ENCODE measurements around the gene LRRC53. TPM values are rescaled to one million over a fixed set of nuclear protein-coding genes. Genes with fewer than 3 reads are reported as not detected.

The LRRC53 gene
- polyA plus RNA-seq, 5 donors = not detected

DNA sequence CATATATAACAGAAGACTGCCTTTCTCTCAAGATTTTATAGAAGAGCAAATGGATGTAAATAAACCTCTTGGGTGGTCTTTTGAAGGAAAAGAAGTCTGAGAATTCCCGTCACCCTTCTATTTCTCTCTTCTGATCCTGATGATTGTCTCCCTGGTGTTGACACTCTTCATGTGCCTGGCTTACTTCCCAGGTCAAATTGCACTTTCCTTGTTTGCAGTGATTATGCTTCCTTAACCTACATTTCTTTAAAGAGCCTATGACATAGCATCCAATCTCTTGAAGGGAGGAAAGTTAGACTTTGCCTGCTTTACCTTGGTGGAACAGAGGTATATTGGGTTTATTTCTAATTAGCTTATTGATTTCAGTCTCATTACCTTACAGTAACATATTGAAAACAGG lies 80.1 kb downstream of the LRRC53 start:
- no peak for DNase-seq

DNA sequence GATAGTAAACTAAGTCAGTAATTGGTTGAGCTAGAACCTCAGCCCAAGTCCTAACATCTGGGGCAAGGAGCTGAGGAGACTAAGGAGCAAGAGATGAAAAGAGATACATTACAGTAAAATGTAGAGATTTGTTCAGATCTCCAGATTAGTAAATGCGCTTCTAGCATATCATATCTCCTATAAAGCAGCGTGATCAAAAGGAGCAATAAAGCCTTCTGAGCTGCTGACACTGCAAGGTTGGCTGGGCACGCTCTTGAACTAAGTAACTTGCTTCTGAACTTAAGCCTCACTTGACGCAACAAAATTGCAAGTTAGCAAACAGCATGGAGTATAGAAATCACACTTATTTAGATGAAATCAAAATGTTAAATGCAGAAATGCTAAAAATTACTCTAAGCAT lies 80.9 kb downstream of the LRRC53 start:
- DNase-seq = no peak

DNA sequence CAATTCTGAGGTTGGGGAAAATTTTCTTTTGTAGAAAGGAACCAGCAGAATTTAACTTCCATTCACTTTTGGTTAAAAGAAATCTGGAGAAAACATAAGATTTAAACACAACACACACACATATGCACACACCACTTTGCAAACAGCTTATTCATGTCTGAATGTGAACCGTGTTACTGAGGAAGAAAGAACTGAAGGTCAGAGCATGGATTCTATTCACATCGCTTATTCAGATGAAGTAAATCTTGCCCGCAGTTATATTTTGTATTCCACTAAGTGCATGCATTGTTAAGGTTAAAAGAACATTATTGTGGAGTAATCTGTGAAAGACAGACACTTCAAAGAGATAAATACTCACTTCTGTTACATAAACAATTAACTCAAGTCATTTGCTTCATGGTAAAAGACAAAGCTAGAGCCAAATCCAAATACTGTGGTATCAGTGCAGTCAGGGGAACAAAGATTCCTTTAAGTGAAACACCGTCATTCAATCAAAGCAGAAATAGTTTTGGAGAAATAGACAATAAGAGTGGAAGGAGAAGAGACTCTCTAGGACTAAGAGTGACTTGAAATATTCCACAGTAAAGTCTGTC lies 82.0 kb downstream of the LRRC53 start:
- DNase-seq = no peak

DNA sequence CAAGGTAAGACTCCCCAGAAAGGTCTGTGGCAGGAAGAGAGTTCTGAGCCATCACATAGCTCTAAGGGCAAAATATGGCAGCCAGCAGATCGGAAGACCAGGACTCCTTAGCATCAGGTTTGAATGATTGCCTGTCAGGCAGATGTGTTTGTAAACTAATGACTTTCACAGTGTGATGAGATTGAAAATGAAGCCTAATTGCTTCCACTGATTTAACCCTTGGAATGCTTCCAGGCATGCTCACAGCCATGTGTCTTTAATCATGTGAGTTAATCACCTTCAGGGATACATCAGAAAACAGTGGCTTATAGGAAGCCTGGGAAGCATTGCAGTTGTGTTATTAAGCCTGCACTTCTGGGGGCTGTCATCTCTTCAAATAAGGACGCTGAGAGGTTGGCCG lies 82.8 kb downstream of the LRRC53 start:
- no peak for DNase-seq

DNA sequence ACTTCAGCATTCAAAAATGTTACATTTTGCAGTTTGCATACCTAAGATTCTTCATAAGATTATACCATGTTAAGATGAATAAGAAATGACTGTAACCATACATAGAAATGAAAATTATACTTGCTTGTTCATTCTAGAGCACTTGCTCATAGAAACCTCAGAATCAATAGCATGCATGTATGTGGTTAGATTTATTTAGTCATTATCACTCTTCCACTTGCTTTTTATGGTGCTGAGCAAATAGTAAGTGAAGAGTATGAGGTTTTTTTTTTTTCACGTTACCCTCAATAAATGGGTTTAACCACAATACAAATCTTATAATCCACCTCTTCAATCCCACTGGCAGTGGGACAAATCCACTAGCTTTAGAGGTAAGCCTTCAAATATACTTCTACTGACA lies 84.7 kb downstream of the LRRC53 start:
- DNase-seq = no peak

DNA sequence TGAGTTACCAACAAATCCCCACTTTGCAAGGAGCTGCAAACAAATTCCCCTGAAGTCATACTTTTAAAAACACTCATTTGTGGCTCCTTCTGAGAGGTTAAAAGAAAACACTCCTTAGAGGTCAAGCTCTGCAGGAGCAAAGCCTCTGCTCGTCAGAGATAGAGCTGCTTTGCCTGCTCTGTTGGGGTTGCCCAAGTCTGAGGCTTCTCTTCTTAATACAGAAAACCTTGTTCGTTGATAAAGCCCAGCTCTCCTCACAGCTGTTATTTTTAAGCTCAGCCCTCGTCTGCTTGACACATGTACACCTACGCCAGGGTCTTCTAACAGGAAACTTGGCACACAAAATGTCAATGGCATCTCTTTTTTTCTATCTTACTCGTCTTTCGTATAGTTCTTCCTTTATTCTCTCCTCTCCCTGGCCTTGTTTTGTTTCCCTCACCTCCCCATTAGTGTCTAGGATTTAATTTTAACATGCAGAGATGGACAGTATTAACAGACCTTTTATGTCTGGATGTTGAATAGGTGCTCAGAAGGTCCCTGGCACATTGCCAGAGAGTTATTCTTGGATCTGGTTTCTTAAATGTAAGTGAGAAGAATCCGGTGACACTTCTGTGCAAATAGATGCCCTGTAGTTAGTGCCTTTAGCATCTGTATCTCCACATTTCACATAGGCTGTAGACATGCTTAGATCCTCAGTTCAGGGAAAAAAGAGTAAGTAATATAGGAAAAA lies 86.0 kb downstream of the LRRC53 start:
- DNase-seq = no peak

DNA sequence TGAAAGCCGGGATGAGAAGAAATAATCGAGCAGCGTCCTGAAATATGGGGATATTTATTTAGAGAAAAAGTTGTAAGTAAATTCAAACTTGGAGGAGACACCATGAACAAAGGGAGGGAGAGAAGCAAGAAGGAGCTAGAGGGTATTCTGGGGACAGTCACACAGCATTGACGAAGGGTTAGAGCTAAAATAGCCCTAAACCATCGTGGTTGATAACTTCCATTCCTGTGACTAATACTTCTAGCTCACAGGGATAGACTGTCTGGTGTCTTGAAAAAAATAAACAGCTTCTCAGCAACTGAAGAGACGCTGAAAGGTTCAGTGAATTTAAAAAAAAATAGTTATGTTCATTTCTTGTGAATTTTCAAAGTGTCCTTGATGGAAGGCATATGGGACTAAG lies 86.7 kb downstream of the LRRC53 start:
- DNase-seq = no peak

DNA sequence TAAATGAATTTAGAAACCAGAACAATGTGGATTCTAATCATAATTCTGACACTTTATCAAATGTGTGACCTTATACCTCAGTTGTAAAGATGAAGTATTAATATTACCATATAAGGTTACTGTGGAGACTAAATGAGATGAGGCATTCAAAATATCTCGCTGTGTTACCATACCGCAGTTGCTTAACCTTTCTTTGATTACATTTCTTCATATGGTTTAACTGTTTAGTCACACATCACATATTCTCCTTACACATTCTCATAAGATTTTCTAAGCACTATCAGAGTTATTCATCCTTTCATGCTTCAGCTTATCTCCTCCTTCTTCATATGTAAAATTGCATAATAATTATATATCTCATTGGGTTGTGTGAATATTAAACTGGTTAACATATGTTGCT lies 88.9 kb downstream of the LRRC53 start:
- DNase-seq = no peak

DNA sequence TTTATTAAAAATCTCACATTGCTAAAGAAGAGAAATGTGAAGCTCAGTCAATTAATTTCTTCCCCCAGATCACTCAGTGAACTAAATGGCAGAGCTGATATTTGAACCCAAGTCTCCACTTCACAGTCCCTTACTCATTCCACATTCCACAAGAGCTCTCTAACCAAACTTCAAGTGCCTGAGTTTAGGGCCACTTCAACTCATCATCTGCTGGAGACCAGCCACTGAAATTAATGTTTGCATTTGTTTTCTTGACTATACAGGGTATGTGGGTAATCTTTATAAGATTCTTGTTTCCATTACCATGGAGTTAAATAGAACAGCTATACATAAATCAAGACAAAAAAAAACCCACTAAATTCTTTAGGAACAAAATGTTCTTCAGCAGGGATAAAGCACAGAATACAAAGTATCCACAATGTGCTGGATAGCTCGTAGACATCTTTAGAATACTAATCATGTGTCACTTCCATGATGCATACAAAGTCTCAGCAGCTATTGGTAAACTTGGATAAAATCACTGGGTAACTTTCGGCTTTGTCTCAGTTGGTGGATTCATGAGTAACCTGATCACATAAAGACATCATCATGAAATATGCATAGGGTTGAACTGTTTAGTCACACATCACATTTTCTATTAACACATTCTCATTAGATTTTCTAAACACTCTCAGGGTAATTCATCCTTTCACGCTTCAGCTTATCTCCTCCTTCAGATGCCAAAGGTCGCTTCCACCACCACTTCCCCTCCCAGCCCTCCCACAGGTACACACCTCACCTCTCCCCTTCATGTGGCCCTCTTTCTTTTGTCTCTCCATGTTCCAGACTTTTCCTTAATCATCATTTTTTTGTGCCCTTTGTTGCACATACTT lies 89.8 kb downstream of the LRRC53 start:
- DNase-seq = no peak

DNA sequence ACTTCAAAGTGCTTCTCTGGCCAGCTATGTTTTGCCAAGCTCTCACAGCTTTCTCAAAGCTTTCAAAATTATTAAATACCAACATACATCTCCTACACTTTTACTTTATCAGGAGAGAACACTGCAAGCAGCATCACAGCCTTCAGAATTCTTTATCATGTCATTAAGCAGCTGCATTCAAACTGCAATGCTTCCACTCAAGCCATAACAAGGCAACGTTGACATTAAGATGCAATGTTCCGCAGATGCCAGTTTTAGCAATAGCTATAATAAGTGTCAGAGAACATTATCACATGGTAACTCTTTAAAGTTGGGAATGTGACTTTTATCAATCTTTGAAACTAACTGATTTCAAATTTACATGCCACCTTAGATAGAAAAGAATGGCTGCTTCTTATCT lies 91.9 kb downstream of the LRRC53 start:
- no peak for DNase-seq

Other genes with a start within 250 kb of the LRRC53 start
- 1 to 10 TPM in 4 of 5 donors, under 1 TPM in 1; 0.55 to 7.9 (median 4.2) TPM for gene ERICH3, start 161.2 kb upstream of the LRRC53 start, polyA plus RNA-seq (ENCODE audit: insufficient read depth in 1 of 5, insufficient read length in 5 of 5, low replicate concordance in 1 of 5)
- 10 to 100 TPM; 45.1 to 81.3 (median 70.5) TPM for gene CRYZ, start 220.4 kb upstream of the LRRC53 start, polyA plus RNA-seq (ENCODE audit: insufficient read depth in 1 of 5, insufficient read length in 5 of 5, low replicate concordance in 1 of 5)
- 10 to 100 TPM; 29.9 to 44.4 (median 38.9) TPM for gene TYW3, start 220.5 kb upstream of the LRRC53 start, polyA plus RNA-seq (ENCODE audit: insufficient read depth in 1 of 5, insufficient read length in 5 of 5, low replicate concordance in 1 of 5)

Data from right lung (tissue), 5 donors.